ENCODE data around the gene ZAR1. TPM values are rescaled to one million over a fixed set of nuclear protein-coding genes. Genes with fewer than 3 reads are reported as not detected.

Gene ZAR1
- total and polyA plus RNA-seq, 7 donors: not detected

GRCh38 chr4:48504026-48504330 is 13.9 kb downstream of the ZAR1 start:
- intact Hi-C loops (cut with DNase I): no loop called here
- H3K4me1 ChIP-seq: peaks cover 0 to 13% (median 0%) of the 10 kb centered on the region in 4 donors
- TF ChIP-seq CTCF (IDR thresholded peaks at IDR 0.05) (no peak), POLR2AphosphoS5 (IDR thresholded peaks at IDR 0.05) (no peak), EP300 (IDR thresholded peaks at IDR 0.05) (no peak), POLR2A (IDR thresholded peaks at IDR 0.05) (no peak)
- H3K27me3 ChIP-seq: no peaks in the 10 kb centered on the region
- H3K27ac ChIP-seq: no peak overlapping the region
- H3K9me3 ChIP-seq: no peaks in the 10 kb centered on the region
- H3K4me3 ChIP-seq: no peak overlapping the region
- no peak for DNase-seq
- H3K36me3 ChIP-seq: peaks cover 2 to 78% (median 14%) of the 10 kb centered on the region in 4 donors
- WGBS, 2 donors: 59 to 84% methylated on average over 2 of the region's 2 CpGs

- WGBS, 2 donors: 36 to 63% methylated on average over 1 of the region's 1 CpG
- Histone ChIP-seq H3K27ac (no peak overlapping the region), H3K4me1 (peaks cover 0 to 13% (median 0%) of the 10 kb centered on the region in 4 donors), H3K27me3 (no peaks in the 10 kb centered on the region), H3K4me3 (no peak overlapping the region), H3K9me3 (no peaks in the 10 kb centered on the region), H3K36me3 (peaks cover 0 to 78% (median 13%) of the 10 kb centered on the region in 4 donors)
- TF ChIP-seq POLR2AphosphoS5 (IDR thresholded peaks at IDR 0.05): no peak
- TF ChIP-seq EP300 (IDR thresholded peaks at IDR 0.05): no peak
- no peak for TF ChIP-seq POLR2A (IDR thresholded peaks at IDR 0.05)
- intact Hi-C loops (cut with DNase I): no loop called here
- no peak for DNase-seq
Measured at GRCh38 chr4:48504352-48504751, 14.3 kb downstream of the ZAR1 start.

- no peak overlapping the region for H3K4me3 ChIP-seq
- H3K4me1 ChIP-seq: peaks cover 0 to 13% (median 0%) of the 10 kb centered on the region in 4 donors
- no peak overlapping the region for H3K27ac ChIP-seq
- no peak for DNase-seq
- peaks cover 3 to 80% (median 16%) of the 10 kb centered on the region in 4 donors for H3K36me3 ChIP-seq
- no peaks in the 10 kb centered on the region for H3K27me3 ChIP-seq
- no peaks in the 10 kb centered on the region for H3K9me3 ChIP-seq
- TF ChIP-seq CTCF (IDR thresholded peaks at IDR 0.05): no peak
- TF ChIP-seq EP300 (IDR thresholded peaks at IDR 0.05): no peak
- TF ChIP-seq POLR2A (IDR thresholded peaks at IDR 0.05): no peak
- TF ChIP-seq POLR2AphosphoS5 (IDR thresholded peaks at IDR 0.05): no peak
- intact Hi-C loops (cut with DNase I): no loop called here
- 94% methylated on average over 2 of the region's 2 CpGs for WGBS, 2 donors
Measured at GRCh38 chr4:48506716-48507115, 16.7 kb downstream of the ZAR1 start.

GRCh38 chr4:48509543-48509942 is 19.5 kb downstream of the ZAR1 start:
- no peaks in the 10 kb centered on the region for H3K4me1 ChIP-seq
- no peak overlapping the region for H3K4me3 ChIP-seq
- no peaks in the 10 kb centered on the region for H3K27me3 ChIP-seq
- TF ChIP-seq POLR2AphosphoS5 (IDR thresholded peaks at IDR 0.05) (no peak), CTCF (IDR thresholded peaks at IDR 0.05) (no peak), EP300 (IDR thresholded peaks at IDR 0.05) (no peak), POLR2A (IDR thresholded peaks at IDR 0.05) (no peak)
- intact Hi-C loops (cut with DNase I): no loop called here
- no peak overlapping the region for H3K27ac ChIP-seq
- H3K36me3 ChIP-seq: peaks cover 10 to 94% (median 31%) of the 10 kb centered on the region in 4 donors
- H3K9me3 ChIP-seq: no peaks in the 10 kb centered on the region
- DNase-seq: no peak

- WGBS, 2 donors: 88 to 94% methylated on average over 3 of the region's 3 CpGs
- H3K4me3 ChIP-seq: no peak overlapping the region
- no peaks in the 10 kb centered on the region for H3K9me3 ChIP-seq
- intact Hi-C loops (cut with DNase I): no loop called here
- TF ChIP-seq CTCF (IDR thresholded peaks at IDR 0.05) (no peak), EP300 (IDR thresholded peaks at IDR 0.05) (no peak), POLR2AphosphoS5 (IDR thresholded peaks at IDR 0.05) (no peak), POLR2A (IDR thresholded peaks at IDR 0.05) (no peak)
- peaks cover 11 to 86% (median 26%) of the 10 kb centered on the region in 4 donors for H3K36me3 ChIP-seq
- no peak overlapping the region for H3K27ac ChIP-seq
- H3K27me3 ChIP-seq: no peaks in the 10 kb centered on the region
- H3K4me1 ChIP-seq: no peaks in the 10 kb centered on the region
- no peak for DNase-seq
Measured at GRCh38 chr4:48518143-48518542, 28.1 kb downstream of the ZAR1 start.

Measured in sigmoid colon (tissue), 7 donors.